ENCODE data around the gene ABCC5.
"Not testable (repeated sequence)": the region's sequence is repeated elsewhere in the genome, so short reads cannot be mapped to it uniquely, and the experiment has no call there.

ABCC5 gene

GRCh38 chr3:184029443-184029842 is 11.8 kb upstream of the ABCC5 start:
- no peak overlapping the region for H3K4me3 Mint-ChIP-seq
- no peaks in the 10 kb centered on the region for H3K4me1 Mint-ChIP-seq
- H3K36me3 Mint-ChIP-seq (ENCODE audit: low read depth): no peaks in the 10 kb centered on the region
- ATAC-seq (no peak), DNase-seq (no peak)
- no peak overlapping the region for H3K27ac Mint-ChIP-seq
- H3K27me3 Mint-ChIP-seq: peaks cover 8% of the 10 kb centered on the region
- H3K9me3 Mint-ChIP-seq: no peaks in the 10 kb centered on the region

GRCh38 chr3:184028275-184028890 is 10.7 kb upstream of the ABCC5 start:
- H3K27me3 Mint-ChIP-seq, H3K4me3 Mint-ChIP-seq: not testable (repeated sequence)

GRCh38 chr3:184025256-184025655 is 7.6 kb upstream of the ABCC5 start:
- H3K36me3 Mint-ChIP-seq (ENCODE audit: low read depth); H3K27ac Mint-ChIP-seq; H3K4me3 Mint-ChIP-seq; DNase-seq; ATAC-seq; H3K9me3 Mint-ChIP-seq; H3K4me1 Mint-ChIP-seq: not testable (repeated sequence)
- peaks cover 15% of the 10 kb centered on the region for H3K27me3 Mint-ChIP-seq

More at GRCh38 chr3:184028275-184028890, 10.7 kb upstream of the ABCC5 start:
- not testable (repeated sequence) for H3K27ac Mint-ChIP-seq; ATAC-seq; H3K36me3 Mint-ChIP-seq (ENCODE audit: low read depth); DNase-seq; H3K4me1 Mint-ChIP-seq; H3K9me3 Mint-ChIP-seq

GRCh38 chr3:184022323-184022722 is 4.6 kb upstream of the ABCC5 start:
- no peak overlapping the region for H3K4me3 Mint-ChIP-seq

GRCh38 chr3:184018424-184018973 is 815 bp upstream of the ABCC5 start:
- H3K9me3 Mint-ChIP-seq: no peaks in the 10 kb centered on the region
- ATAC-seq (no peak), DNase-seq (no peak)
- peaks cover 3% of the 10 kb centered on the region for H3K36me3 Mint-ChIP-seq (ENCODE audit: low read depth)
- peak overlapping the region; percentile 97 for H3K4me3 Mint-ChIP-seq
- H3K4me1 Mint-ChIP-seq: peaks cover 26% of the 10 kb centered on the region
- peaks cover 18% of the 10 kb centered on the region for H3K27me3 Mint-ChIP-seq
- H3K27ac Mint-ChIP-seq: peak overlapping the region; percentile 89

More at GRCh38 chr3:184022323-184022722, 4.6 kb upstream of the ABCC5 start:
- ATAC-seq: no peak
- Mint-ChIP-seq H3K4me1 (peaks cover 7% of the 10 kb centered on the region), H3K36me3 (ENCODE audit: low read depth) (no peaks in the 10 kb centered on the region), H3K9me3 (no peaks in the 10 kb centered on the region), H3K27ac (no peak overlapping the region), H3K27me3 (peaks cover 21% of the 10 kb centered on the region)
- DNase-seq: no peak

GRCh38 chr3:184016811-184017671 is 643 bp downstream of the ABCC5 start:
- Mint-ChIP-seq H3K27ac (peak overlapping the region; percentile 89), H3K36me3 (ENCODE audit: low read depth) (peaks cover 10% of the 10 kb centered on the region), H3K27me3 (peaks cover 16% of the 10 kb centered on the region), H3K9me3 (no peaks in the 10 kb centered on the region), H3K4me3 (peak overlapping the region; percentile 97), H3K4me1 (peaks cover 24% of the 10 kb centered on the region)
- DNase-seq: peak; percentile 58
- peak; percentile 77 for ATAC-seq

GRCh38 chr3:184016169-184016570 is 1.5 kb downstream of the ABCC5 start:
- ATAC-seq (no peak), DNase-seq (no peak)
- Mint-ChIP-seq H3K9me3 (no peaks in the 10 kb centered on the region), H3K27ac (no peak overlapping the region), H3K27me3 (peaks cover 12% of the 10 kb centered on the region), H3K4me1 (peaks cover 23% of the 10 kb centered on the region), H3K4me3 (peak overlapping the region; percentile 97), H3K36me3 (ENCODE audit: low read depth) (peaks cover 13% of the 10 kb centered on the region)

- Mint-ChIP-seq H3K27ac (no peak overlapping the region), H3K4me1 (peaks cover 23% of the 10 kb centered on the region), H3K27me3 (peaks cover 9% of the 10 kb centered on the region), H3K36me3 (ENCODE audit: low read depth) (peaks cover 13% of the 10 kb centered on the region), H3K9me3 (no peaks in the 10 kb centered on the region), H3K4me3 (peak overlapping the region; percentile 97)
- ATAC-seq (no peak), DNase-seq (no peak)
These were observed 2.2 kb downstream of the ABCC5 start for GRCh38 chr3:184015381-184016019.

- no peak for DNase-seq
- Mint-ChIP-seq H3K27me3 (no peaks in the 10 kb centered on the region), H3K9me3 (no peaks in the 10 kb centered on the region), H3K4me3 (no peak overlapping the region), H3K36me3 (ENCODE audit: low read depth) (peaks cover 23% of the 10 kb centered on the region), H3K27ac (no peak overlapping the region), H3K4me1 (peaks cover 24% of the 10 kb centered on the region)
- ATAC-seq: no peak
These were observed 5.5 kb downstream of the ABCC5 start for GRCh38 chr3:184011937-184012889.

GRCh38 chr3:184011230-184011876 is 6.3 kb downstream of the ABCC5 start:
- Mint-ChIP-seq H3K4me1 (peaks cover 24% of the 10 kb centered on the region), H3K27ac (no peak overlapping the region), H3K27me3 (no peaks in the 10 kb centered on the region), H3K36me3 (ENCODE audit: low read depth) (peaks cover 23% of the 10 kb centered on the region), H3K4me3 (no peak overlapping the region), H3K9me3 (no peaks in the 10 kb centered on the region)
- DNase-seq: no peak
- ATAC-seq: no peak

- H3K4me3 Mint-ChIP-seq: no peak overlapping the region
These were observed 9.5 kb downstream of the ABCC5 start for GRCh38 chr3:184008161-184008560.

GRCh38 chr3:184007143-184007813 is 10.4 kb downstream of the ABCC5 start:
- not testable (repeated sequence) for DNase-seq, H3K27me3 Mint-ChIP-seq, H3K4me3 Mint-ChIP-seq, H3K9me3 Mint-ChIP-seq, ATAC-seq
- Mint-ChIP-seq H3K4me1 (peaks cover 20% of the 10 kb centered on the region), H3K27ac (peak overlapping the region; percentile 19), H3K36me3 (ENCODE audit: low read depth) (peaks cover 17% of the 10 kb centered on the region)

More at GRCh38 chr3:184008161-184008560, 9.5 kb downstream of the ABCC5 start:
- H3K27me3 Mint-ChIP-seq: no peaks in the 10 kb centered on the region
- H3K9me3 Mint-ChIP-seq: no peaks in the 10 kb centered on the region
- H3K4me1 Mint-ChIP-seq: peaks cover 20% of the 10 kb centered on the region
- no peak for DNase-seq
- ATAC-seq: no peak
- peaks cover 20% of the 10 kb centered on the region for H3K36me3 Mint-ChIP-seq (ENCODE audit: low read depth)
- H3K27ac Mint-ChIP-seq: no peak overlapping the region

Data from activated naive CD8-positive, alpha-beta T cell treated with anti-CD3 and anti-CD28 coated beads, Interleukin-2, amount 50 U/mL, for 24 hours (primary cell).